SK-N-SH (cell line): ENCODE measurements around the gene FBXL5.

Source experiments
- CTCF ChIP-seq: fragments of 200-600 bp; sonication (generic); IDR thresholded peaks from 2 replicates; pipeline ENCODE4 v1.6.1; 2017; ENCODE audit warnings: antibody characterized with exemption, mild to moderate bottlenecking, moderate library complexity
- EP300 ChIP-seq, 2 experiments: IDR thresholded peaks; 2 replicates each; pipeline versions ENCODE4 v1.4.0 to v1.6.1; 2012; ENCODE audit warnings: borderline replicate concordance in 1 of 2, low read depth in 1 of 2, low read length in 1 of 2
- EZH2phosphoT487 ChIP-seq: fragments of 200-600 bp; sonication (generic); IDR thresholded peaks from 2 replicates; pipeline ENCODE4 v1.6.1; 2017; ENCODE audit warnings: low read depth, mixed run types, mild to moderate bottlenecking, antibody characterized with exemption, moderate library complexity, borderline replicate concordance
- JUND ChIP-seq: IDR thresholded peaks from 2 replicates; pipeline ENCODE4 v1.4.0; 2012
- SIN3A ChIP-seq: IDR thresholded peaks from 2 replicates; pipeline ENCODE4 v1.6.1; 2012; ENCODE audit warnings: low read depth, mild to moderate bottlenecking, low read length, moderate library complexity, borderline replicate concordance
- TCF12 ChIP-seq: IDR thresholded peaks from 2 replicates; pipeline ENCODE4 v1.4.0; 2012
- USF2 ChIP-seq: fragments of 150-350 bp; IDR thresholded peaks from 2 replicates; pipeline ENCODE4 v1.6.1; 2017; ENCODE audit warnings: antibody characterized with exemption, low read length, low read depth, borderline replicate concordance
- ZBTB33 ChIP-seq: IDR thresholded peaks from 2 replicates; pipeline ENCODE4 v1.4.0; 2012; ENCODE audit warnings: low read depth, borderline replicate concordance

GRCh38 chr4:15688051-15688450 is 32.9 kb upstream of the FBXL5 start:
- TF ChIP-seq CTCF (no peak), EZH2phosphoT487 (no peak), ZBTB33 (no peak), JUND (no peak), TCF12 (no peak), EP300 (IDR thresholded peaks at IDR 0.05; ENCODE audit: borderline replicate concordance in 1 of 2, low read depth in 1 of 2, low read length in 1 of 2) (no peak), SIN3A (no peak), USF2 (no peak)
